ENCODE measurements around the gene TXNDC5.

Gene TXNDC5

DNA sequence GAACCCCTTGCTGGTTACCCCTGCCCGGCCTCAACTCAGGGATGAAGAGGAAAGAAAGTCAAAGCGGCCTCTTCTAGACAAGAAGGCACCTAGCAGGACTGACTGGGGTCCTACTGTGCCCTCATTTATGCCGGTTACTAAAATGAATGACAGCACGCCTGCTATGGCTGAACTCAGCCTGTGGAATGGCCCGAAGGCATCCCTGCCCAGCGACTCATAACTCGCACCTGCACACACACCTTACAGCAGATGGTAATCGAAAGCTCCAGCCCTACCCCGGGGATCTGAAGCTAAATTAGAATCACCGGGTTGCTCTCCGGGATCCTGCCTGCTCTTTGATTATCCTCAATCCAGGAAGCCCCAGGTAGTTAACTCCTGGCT, 747 bp upstream of the TXNDC5 start:
- no peak for TF ChIP-seq CTCF (conservative IDR thresholded peaks at IDR 0.05; ENCODE audit: control insufficient read depth, insufficient read depth, low read depth, low read length)
- DNase-seq (ENCODE audit: low read depth): no peak
- peak overlapping the region; percentile 57 for H3K4me3 ChIP-seq (ENCODE audit: control insufficient read depth, low read depth, low read length)

- TF ChIP-seq CTCF (conservative IDR thresholded peaks at IDR 0.05; ENCODE audit: control insufficient read depth, insufficient read depth, low read depth, low read length): no peak
- no peak for DNase-seq (ENCODE audit: low read depth)
- peak overlapping the region; percentile 68 for H3K4me3 ChIP-seq (ENCODE audit: control insufficient read depth, low read depth, low read length)
Observed at GRCh38 chr6:7910298-7910653, 312 bp downstream of the TXNDC5 start.

- peak; percentile 32 for DNase-seq (ENCODE audit: low read depth)
- peak overlapping the region; percentile 68 for H3K4me3 ChIP-seq (ENCODE audit: control insufficient read depth, low read depth, low read length)
- no peak for TF ChIP-seq CTCF (conservative IDR thresholded peaks at IDR 0.05; ENCODE audit: control insufficient read depth, insufficient read depth, low read depth, low read length)
Observed at GRCh38 chr6:7909323-7910276, 988 bp downstream of the TXNDC5 start.

DNA sequence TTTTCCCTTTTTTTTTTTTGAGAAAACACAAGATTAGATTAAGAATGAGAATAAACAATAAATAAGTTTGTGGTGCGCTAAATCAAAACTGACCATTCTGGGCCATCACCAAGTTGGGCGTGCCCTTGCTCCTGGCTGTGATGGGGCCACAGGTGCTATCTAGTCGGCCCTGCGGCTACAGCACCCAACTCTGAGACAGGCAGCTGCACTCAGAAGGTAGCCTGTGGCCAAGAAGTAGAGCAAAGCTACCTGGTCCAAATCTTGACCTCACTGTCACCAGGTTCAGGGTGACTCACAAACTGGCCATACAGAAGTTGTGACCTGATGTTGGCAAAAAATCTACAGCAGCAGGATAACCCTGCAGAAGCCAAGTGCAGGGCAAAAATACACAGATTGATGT, 3.4 kb downstream of the TXNDC5 start:
- no peak overlapping the region for H3K4me3 ChIP-seq (ENCODE audit: control insufficient read depth, low read depth, low read length)
- no peak for TF ChIP-seq CTCF (conservative IDR thresholded peaks at IDR 0.05; ENCODE audit: control insufficient read depth, insufficient read depth, low read depth, low read length)
- no peak for DNase-seq (ENCODE audit: low read depth)

- TF ChIP-seq CTCF (conservative IDR thresholded peaks at IDR 0.05; ENCODE audit: control insufficient read depth, insufficient read depth, low read depth, low read length): no peak
- no peak for DNase-seq (ENCODE audit: low read depth)
Observed at GRCh38 chr6:7906741-7907140, 3.8 kb downstream of the TXNDC5 start.

DNA sequence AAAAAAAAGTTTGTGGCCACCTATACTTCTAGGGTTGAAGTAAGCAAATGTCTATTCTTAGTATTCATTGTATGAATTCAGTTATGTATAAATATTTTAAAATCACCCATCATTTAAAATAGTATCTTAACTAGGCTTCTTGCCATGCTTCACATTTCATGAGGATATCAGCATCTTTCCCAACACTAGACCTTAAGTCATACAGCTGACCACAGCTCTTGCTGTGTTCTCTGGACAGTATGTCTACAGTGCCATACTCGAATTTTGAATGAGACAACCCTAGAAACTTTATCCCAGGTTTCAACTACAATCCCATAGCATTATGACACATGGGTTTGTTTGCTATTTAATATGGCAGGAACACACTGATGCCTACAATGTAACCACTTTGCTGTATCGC, 5.2 kb downstream of the TXNDC5 start:
- H3K4me3 ChIP-seq (ENCODE audit: control insufficient read depth, low read depth, low read length): no peak overlapping the region

More at GRCh38 chr6:7906741-7907140, 3.8 kb downstream of the TXNDC5 start:
- no peak overlapping the region for H3K4me3 ChIP-seq (ENCODE audit: control insufficient read depth, low read depth, low read length)

More for the DNA sequence above, 5.2 kb downstream of the TXNDC5 start:
- peak; percentile 41 for DNase-seq (ENCODE audit: low read depth)
- no peak for TF ChIP-seq CTCF (conservative IDR thresholded peaks at IDR 0.05; ENCODE audit: control insufficient read depth, insufficient read depth, low read depth, low read length)

Measured in fibroblast of mammary gland (primary cell).